Effector CD4-positive, alpha-beta T cell (primary cell): ENCODE measurements around the gene PPP4R3B.
"Not testable (repeated sequence)": the region's sequence is repeated elsewhere in the genome, so short reads cannot be mapped to it uniquely, and the experiment has no call there.

Experiments
- DNase-seq: peaks from one replicate; pipeline ENCODE4 v3.0.0-alpha.2; 2020

The PPP4R3B gene

DNA sequence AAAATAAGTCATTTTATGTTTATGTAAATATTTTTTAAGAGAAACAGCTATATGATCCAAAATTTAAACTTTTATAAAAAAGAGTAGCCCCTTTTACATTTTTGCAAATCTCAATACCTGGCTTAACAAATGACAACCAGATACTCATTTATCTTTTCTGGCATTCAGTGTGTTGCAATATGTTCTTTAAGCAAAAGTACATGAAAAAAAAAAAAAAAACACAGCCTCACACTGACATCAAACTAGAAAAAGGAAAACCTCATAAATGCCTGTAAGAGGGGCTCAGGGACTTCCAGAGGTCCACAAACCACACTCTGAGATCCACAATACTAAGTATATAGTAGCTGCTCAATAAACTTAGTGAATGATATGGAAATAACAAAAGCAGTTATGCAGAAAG lies 21.9 kb downstream of the PPP4R3B start:
- DNase-seq: no peak

DNA sequence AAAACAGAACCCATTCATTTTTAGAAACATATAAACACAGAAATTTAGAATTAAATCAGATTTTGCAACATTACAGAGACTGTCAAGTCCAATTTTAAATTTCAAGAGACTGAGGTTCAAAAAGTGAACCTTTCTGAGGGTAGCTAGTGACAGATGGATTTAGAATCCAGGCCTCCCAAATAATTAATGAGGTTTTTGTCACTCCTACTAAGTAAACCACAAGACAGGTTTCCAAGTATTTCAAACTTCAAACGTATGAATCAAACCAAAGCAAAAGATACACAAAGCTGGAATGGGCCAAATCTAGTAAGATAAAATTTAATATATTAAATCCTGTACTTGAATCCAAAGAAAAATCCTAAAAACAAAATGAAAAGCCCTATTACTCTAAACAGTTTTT lies 25.3 kb downstream of the PPP4R3B start:
- DNase-seq: no peak

DNA sequence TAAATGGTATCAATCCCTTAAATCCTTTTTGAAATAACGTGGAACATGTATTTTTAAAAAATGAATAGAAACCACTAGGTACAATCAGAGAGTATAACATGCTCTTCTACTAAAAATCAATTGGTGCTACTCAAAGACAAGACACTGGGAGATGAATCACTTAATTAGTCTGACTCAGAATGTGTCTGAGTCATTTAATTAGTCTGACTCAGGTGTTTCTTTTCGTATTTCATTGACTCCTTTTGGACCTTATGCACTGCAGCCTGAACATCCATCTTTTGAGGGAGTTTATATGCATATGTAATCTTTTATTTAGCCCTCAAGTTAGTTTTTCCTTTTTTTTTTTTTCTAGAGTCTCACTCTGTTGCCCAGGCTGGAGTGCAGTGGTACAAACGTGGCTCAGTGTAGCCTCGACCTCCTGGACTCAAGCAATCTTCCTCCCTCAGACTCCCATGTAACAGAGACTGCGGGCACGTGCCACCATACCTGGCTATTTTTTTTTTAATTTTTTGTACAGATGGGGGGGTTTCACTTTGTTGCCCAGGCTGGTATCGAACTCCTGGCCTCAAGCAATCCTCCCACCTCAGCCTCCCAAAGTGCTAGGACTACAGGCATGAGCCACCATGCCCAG lies 26.5 kb downstream of the PPP4R3B start:
- DNase-seq: no peak

DNA sequence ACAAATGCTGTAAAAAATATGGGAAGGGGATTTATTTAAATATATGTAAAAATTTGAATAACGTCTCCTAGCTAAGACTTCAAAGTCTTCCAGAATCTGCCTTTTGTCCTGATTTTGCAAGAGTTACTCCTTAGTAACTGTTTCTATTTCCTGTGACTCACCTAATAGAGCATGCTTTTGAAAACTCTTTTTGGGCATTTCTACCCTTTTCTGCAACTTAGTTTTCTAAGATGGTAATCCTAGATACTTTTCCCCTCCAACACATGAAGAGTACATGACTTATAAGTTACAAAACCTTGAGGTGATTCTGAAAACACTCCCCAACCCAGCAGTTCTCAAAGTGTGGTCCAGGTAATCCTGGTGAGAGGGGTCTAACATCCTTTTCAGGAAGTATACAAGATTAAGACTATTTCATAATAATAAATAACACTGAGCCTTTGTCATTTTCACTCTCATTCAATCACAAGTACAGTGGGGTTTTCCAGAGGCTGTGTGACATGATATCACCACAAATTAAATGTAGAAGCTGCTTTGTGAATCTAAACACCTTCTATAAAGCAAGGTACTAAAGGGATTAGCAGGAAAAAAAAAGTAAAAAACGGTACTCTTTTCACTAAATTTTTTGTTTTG lies 31.9 kb downstream of the PPP4R3B start:
- no peak for DNase-seq

DNA sequence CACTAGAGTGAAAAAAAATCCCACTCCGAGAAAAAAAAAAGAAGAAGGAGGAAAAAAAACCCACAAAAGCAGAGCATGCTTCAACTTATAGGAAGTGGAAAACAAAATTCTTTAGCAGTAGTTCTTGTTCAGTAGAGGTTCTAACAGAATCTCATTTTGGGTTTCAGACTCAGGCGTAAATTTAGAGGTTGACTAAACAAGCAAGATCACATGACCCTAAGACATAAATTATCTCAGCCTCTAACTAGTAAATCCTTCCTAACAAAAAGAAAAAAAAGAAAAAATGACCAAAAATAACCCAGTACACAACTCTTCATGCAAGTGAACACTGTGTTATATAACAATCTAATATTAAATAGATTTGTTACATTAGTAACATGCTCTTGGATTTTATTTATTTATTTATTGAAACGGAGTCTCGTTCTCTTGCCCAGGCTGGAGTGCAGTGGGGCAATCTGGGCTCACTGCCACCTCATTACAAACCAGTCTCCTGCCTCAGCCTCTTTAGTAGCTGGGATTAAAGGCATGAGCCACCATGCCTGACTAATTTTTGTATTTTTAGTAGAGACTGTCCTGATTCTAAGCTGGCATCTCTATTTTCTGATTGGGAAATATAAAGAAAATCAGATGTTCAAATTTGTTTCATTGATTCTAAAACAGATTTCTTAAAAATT lies 35.4 kb downstream of the PPP4R3B start:
- DNase-seq: no peak

DNA sequence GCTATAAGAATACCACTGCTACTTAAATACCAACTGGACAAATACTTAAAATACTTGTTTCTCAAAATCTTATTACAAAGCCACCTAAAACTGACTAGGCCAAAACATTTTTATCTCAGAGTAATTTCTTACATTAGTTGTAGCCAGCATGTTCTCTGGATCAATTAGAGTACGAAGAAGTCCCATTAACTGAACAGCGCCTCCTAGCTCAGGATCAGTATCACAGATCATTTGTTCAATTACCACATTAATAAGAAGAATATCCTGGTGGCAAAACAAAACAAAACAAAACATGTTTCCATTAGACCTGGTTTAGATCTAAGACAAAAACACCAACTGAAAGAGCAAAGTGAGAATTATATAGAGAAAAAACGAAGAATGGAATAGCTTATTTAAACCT lies 36.0 kb downstream of the PPP4R3B start:
- no peak for DNase-seq

DNA sequence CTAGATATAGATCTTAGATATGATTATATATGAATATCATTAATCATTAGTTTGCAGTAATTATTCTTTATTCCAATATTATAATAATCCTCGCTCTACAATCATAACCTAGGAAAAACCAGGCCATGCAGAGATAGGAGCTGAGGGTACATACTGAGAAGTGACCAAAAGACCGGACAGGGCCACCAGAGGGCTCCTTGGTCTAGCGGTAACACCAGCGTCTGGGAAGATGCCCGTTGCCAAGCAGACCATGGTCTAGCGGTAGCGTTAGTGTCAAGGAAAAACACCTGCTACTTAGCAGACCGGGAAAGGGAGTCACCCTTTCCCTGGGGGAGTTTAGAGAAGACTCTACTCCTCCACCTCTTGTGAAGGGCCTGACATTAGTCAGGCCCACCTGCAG lies 48.4 kb downstream of the PPP4R3B start:
- not testable (repeated sequence) for DNase-seq

DNA sequence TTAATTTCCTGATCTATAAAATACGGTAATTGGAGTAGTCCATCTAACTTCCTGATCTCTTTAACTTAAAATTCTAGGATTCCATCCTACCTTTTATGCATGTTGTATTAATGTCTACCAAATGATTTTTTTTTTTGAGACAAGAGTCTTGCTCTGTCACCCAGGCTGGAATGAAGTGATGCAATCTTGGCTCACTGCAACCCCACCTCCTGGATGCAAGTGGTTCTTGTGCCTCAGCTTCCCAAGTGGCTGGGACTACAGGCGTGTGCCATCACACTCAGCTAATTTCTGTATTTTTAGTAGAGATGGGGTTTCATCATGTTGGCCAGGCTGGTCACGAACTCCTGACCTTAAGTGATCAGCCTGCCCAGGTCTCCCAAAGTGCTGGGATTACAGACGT lies 50.1 kb downstream of the PPP4R3B start:
- no peak for DNase-seq

DNA sequence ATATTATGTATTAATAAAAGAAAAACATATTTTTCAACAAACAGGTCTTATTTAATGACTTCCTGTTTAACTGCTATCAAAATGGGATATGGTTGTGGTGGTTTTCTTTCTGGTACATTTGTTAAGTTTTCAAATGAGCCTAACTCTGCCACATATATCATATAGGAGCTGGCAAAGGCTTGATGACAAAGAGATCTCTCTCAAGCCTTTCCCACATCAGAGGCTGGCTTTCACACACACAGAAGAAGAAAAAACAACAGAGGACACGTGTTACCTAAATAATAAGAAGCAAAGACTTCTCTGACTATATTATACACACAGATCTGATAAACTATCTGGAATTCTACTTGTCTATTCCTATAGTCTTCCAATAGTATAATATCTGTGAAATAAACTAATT lies 51.8 kb downstream of the PPP4R3B start:
- no peak for DNase-seq

DNA sequence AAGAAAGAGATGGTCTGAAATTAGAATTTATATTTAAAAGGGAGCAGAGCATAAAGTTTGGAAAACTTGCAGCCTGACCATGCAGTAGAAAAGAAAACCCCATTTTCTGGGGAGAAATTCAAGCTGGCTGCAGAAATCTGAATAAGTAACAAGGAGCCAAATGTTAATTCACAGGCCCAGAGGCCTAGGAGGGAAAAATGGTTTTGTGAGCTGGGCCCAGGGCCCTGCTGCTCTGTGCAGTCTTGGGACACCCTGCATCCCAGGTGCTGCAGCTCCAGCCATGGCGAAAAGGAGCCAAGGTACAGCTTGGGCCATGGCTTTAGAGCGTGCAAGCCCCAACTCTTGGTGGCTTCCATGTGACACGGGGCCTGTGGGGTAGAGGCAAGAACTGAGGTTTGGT lies 56.6 kb downstream of the PPP4R3B start:
- DNase-seq: no peak

DNA sequence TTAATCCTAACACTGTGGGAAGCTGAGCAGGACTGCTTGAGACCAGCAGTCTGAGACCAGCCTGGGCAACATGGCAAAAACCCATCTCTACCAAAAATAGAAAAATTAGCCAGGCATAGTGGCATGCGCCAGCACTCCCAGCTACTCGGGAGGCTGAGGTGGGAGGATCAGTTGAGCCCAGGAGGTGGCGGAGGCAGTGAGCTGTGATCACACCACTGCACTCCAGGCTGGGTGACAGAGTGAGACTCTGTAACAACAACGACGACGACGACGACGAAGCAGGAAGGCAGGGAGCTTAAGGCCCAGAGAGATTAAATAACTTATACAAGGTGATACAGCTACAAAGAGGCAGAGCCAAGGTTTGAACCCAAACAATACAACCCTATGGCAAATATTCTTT lies 60.6 kb downstream of the PPP4R3B start:
- DNase-seq: no peak

DNA sequence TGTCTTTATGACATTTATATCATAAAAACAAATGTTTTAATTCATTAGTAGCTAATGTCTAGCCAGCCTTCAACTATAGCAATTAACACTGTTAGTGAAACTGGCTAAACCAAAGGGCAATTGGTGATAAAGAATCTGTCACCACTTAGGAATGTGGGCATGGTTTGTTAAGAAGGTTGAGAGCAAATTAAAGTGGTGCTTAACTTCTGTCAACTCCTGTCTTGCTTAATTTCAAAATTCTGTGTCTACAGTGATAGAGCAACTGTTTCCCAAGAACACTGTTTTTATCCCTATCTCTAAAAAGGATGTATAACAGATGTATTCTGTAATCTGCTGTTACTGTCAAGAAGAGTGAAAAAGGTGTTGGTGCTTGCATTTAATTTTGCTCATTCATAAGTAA lies 61.4 kb downstream of the PPP4R3B start:
- DNase-seq: no peak

DNA sequence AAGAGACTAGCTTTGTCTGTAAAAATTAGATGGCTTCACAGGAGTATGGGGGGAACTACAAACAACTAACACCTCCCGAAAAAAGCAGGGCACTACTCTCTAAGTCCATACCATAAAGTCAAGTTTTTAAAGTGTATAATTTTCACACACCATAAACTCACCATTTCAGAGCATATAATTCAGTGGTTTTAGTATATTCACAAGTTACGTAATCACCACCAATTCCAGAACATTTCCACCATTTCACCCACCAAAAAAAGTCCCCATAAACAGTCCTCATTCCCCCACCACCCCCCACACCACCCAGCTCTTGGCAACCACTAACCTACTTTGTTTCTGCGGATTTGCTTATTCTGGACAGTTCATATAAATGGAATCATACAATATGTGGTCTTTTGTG lies 64.1 kb downstream of the PPP4R3B start:
- DNase-seq: no peak

DNA sequence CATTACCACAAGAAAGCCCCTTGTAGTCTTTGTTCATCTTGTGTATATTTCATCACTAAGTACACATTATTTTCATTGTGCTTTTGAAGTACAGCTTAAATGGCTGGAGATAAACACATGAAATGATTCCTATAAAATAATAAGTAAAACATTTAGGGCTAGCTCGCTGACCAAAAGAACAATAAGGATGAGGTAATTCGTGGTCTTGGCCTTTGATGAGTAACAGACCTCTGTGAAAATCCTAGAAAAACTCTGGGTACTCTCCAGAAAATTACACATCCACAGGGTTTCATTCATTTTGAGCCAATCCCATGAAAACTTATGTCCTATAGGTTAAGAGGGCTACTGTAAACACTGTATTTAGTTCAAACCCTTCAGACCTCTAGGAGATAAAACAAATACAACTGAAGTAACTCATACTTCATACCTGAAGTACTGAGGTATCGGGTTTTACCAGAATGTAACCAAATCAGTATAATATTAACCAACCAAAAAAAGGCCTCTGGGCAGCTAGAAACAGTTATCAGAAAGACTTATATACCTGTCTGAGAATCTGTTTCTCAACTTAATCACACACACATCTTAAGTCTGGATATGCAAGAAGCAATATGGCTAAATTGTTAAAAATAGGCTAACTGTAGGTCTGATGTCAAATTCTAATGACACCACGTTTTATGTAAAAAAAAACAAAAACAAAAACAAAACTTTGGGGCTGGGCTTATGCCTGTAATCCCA lies 66.9 kb downstream of the PPP4R3B start:
- no peak for DNase-seq

DNA sequence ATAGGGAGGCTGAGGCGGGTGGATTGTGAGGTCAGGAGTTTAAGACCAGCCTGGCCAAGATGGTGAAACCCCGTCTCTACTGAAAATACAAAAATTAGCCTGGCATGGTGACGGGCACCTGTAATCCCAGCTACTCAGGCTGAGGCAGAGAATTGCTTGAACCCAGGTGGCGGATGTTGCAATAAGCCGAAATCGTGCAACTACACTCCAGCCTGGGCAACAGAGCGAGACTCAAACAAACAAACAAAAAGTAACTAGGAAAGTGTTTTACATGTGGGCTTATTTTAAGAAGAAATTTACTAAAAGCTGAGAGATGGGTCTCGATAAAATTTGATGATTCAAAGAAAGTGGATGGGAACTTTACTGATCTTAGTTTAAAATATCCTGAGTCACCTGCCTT lies 69.7 kb downstream of the PPP4R3B start:
- DNase-seq: not testable (repeated sequence)

DNA sequence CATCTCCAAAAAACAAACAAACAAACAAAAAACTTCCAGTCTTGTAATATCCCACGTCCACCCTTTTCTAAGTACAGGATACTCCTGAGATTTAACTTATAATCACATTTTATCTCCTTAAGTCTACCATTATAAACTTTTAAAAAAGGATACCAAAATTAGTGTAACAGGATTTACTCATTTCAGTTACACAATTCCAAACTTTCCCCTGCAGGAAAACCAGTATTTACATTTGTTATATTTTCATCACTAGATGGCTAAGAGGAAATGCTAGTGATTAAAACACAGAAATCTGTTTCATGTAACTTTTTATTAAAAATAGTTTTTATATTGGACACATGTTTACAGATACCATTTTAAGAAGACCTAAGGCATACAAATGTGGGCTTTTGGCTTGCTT lies 70.4 kb downstream of the PPP4R3B start:
- no peak for DNase-seq

DNA sequence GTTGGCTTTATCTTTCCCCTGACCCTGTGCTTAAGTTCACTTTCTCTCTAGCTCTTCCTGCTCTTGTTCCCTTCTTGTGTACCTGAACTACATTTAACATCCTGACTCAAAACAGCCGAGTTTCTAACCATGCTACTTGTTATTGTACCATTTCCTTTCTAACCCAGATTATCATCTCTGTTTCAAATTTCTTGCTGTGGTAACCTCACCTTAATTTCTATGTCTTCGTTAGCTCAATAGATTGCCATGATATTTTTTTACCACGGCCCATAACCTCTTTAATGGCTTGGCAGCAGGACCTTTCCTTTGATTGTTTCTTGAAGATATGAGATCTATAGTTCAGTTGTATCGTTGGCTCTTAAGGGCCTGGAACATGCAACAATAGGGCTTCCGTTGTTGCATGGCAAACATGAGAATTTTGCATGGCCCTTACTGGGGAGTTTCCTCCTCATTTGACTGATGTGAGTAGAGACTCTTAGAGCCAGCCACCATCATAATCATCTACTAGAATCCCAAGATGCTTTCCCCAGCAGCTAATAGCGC lies 86.8 kb downstream of the PPP4R3B start:
- DNase-seq: no peak

DNA sequence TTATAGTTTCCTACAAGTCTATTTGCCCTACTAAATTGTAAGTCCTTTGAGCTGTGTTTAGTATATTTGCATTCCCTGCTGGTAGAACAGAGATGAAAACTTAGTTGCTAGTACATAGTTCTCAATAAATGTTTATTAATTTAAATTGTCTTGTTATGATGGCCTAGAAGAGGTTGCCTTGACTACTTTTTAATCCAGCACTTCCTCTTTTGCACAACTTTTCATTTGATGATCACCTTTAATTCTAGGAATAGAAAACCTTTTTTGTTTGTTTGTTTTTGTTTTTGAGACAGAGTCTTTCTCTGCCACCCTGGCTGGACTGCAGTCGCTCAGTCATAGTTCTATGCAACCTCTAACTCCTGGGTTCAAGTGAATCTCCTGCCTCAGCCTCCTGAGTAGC lies 91.2 kb downstream of the PPP4R3B start:
- DNase-seq: no peak

DNA sequence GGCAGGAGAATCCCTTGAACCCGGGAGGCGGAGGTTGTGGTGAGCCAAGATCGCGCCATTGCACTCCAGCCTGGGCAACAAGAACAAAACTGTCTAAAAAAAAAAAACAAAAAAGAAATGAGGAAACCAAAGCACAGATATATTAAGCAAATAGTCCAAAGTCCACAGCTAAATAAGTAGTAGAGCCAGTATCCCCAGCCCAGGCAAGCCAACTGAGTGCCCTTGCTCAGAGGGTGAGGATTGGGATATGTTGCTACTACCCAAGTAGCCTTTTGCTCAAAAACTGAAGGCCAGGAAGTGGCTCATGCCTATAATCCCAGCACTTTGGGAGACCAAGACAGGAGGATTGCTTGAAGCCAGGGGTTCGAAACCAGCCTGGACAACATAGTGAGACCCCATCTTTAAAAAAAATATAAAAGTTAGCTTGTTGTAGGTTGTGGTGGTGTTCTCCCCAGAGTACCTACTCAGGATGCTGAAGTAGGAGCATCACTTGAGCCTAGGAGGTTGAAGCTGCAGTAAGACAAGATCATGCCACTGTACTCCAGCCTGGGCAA lies 92.5 kb downstream of the PPP4R3B start:
- DNase-seq: no peak

DNA sequence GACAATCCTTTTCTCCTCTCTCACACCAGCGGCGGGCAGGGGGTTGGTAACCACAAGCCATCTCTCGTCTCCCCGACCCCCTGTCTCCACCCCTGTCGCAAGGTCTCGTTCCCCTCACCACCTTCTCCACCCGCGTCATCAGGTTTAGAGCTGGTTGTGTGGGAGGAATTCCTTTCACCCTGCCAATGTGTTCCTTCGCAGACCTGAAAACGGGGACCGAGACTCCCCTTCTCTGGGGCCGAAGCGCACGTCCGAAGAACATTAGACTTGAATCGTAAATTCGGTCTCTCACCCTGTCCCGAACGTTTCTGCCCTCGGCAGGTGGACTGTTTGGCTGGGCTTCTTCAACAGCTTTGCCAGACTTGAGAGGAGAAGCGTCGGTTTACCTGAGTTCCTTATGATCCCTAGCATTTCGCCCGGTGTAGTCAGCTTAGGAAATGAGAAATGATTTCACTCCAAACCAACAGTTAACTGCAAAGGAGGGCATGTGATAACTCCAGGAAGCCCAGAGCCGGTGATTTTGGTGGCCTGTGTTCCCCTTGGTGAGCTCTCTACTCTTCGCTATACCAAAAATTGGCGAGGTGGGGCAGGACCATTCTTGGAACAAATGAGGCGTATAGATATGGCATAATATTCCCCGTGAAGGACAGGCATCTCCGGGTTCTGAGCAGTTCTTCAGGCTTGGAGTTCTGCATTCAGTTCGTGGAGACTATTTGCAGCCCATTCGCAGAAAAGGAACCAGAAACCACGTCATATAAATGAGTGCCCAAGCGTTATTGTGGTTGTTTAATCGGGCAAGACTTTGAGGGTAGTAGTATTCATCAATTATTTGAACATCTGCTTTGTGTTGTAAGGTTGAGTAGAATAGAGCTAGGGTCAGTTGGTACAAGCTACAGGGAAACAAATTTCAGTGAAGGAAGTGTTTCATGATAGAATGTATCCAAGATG lies 97.2 kb downstream of the PPP4R3B start:
- peak; percentile 24 for DNase-seq

DNA sequence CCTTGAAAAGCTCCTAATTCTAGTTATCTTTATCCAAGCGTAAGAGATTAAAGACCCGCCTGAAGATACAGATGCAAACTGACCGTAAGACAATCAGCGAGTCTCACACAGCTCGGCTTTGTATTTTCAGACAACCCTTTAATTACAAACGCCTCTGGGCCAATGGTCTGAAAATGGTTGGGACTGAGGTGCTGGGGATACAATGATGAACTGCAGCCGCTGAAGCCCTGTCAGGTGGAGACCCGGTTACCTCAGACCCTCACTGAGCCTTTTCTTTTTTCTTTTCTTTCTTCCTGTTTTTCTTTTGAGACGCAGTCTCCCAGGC lies 98.6 kb downstream of the PPP4R3B start:
- DNase-seq: no peak

DNA sequence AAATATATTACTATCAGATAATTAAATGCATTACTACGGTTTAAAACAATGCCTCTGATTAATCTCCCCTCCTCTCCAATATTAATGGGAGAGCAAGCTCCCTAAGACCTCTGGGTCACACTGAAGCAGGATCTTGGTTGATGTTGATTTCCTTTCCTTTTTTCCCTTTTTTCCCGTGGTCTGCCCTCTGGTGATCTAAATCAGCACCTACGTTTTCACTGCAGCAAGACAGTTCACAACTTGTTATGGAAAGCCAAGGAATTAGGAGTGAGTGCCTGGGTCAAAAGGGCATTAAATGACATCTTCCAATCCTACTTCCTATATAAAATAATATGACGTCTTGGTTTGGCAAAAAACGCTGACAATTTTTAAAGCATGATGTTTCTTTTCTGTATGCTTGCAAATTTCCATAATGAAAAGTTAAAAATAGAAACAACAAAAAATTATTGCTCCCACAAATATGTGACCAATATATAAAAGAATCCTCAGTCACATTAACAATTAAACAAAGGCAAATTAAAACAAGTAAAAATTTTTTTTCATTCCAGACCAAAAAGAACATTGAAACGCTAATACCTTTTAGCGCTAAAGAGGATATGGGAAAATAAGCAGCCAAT lies 105.8 kb downstream of the PPP4R3B start:
- DNase-seq: no peak
